ENCODE results near the gene TTC28.

TTC28 gene

DNA sequence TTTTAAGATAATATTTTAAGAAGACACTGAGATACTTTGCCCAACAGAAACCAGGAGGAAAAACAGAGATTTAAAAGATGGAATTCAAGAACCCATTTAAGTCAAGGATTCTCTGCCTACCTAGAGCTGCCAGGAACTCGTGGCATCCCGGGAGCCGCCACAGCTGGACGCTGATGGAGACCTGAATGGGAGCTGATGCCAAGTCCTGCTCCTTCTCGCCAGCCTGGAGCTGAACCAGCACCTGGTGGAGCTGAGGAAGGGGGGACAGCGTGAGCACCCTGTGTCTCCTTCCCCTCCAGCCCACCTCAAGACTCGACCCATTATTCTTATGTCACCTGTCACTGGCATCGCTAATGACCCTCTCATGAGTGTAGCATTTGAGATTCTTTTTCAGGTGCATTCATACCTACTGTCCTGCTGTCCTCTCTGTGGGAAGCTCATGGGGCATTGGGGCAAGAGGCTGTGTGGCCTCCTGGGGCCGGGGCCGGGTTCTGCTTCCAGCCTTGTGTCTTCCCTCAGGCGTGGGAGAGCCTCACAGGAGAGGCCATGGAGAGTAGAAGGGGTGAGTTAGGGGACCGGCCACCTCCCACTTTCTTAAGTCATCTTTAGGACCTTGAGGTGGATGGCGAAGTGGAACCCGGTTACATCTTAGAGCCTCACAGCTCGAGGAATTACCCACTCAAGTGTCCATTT lies 689.7 kb downstream of the TTC28 start:
- in situ Hi-C loops (cut with HindIII; ENCODE audit: low pct_ligation_motif_present, low sequenced_read_pairs): no loop called here

DNA sequence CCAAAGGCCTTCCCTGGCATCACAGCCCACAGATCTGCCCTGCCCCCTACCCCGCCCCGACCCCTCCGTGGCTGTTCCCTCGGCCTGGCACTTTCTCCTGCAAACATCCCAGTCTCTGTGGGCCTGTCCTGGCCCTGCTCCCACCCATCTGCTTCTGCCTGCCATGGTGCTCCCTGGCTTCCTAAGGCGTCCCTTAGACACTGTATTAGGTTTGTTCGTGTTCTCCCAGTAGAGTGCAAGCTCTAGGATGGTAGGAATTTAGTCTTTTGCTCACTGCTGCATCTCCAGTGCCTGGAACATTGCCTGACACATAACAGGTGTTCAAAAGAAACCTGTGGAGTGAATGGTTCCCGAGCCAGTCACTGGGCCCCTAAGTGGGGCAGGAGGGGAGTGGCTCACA lies 690.9 kb downstream of the TTC28 start:
- Histone ChIP-seq H3K27me3 (replicated peaks) (no peaks in the 10 kb centered on the region), H3K4me3 (ENCODE audit: low read depth, low read length) (no peak overlapping the region), H3K27ac (no peak overlapping the region), H3K36me3 (replicated peaks) (no peaks in the 10 kb centered on the region)
- in situ Hi-C loops (cut with HindIII; ENCODE audit: low pct_ligation_motif_present, low sequenced_read_pairs): no loop called here
- no peak for DNase-seq
- TF ChIP-seq, protein P1, sequence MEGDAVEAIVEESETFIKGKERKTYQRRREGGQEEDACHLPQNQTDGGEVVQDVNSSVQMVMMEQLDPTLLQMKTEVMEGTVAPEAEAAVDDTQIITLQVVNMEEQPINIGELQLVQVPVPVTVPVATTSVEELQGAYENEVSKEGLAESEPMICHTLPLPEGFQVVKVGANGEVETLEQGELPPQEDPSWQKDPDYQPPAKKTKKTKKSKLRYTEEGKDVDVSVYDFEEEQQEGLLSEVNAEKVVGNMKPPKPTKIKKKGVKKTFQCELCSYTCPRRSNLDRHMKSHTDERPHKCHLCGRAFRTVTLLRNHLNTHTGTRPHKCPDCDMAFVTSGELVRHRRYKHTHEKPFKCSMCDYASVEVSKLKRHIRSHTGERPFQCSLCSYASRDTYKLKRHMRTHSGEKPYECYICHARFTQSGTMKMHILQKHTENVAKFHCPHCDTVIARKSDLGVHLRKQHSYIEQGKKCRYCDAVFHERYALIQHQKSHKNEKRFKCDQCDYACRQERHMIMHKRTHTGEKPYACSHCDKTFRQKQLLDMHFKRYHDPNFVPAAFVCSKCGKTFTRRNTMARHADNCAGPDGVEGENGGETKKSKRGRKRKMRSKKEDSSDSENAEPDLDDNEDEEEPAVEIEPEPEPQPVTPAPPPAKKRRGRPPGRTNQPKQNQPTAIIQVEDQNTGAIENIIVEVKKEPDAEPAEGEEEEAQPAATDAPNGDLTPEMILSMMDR (IDR thresholded peaks at IDR 0.05; ENCODE audit: low read depth, low read length, missing control alignments): no peak

More for the DNA sequence above, 689.7 kb downstream of the TTC28 start:
- H3K27ac ChIP-seq: no peak overlapping the region
- H3K4me3 ChIP-seq (ENCODE audit: low read depth, low read length): no peak overlapping the region
- H3K27me3 ChIP-seq (replicated peaks): no peaks in the 10 kb centered on the region
- TF ChIP-seq, protein P1 (IDR thresholded peaks at IDR 0.05; ENCODE audit: low read depth, low read length, missing control alignments): no peak
- H3K36me3 ChIP-seq (replicated peaks): no peaks in the 10 kb centered on the region
- DNase-seq: no peak

DNA sequence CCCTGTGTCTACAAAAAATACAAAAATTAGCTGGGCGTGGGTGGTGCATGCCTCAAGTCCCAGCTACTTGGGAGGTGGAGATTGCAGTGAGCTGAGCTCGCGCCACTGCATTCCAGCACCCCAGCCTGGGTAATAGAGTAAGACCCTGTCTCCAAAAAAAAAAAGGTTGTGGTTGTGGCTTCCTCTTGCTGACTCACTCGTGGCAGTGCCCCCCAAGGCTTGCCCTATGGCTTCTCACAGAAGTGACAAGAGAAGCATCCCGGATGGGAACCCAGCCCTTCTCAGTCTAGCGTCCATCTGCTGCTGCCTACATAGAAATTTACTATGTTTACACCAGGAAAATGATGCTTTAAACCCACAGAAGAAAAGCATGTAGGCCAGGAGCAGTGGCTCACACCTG lies 692.1 kb downstream of the TTC28 start:
- Histone ChIP-seq H3K36me3 (replicated peaks) (no peaks in the 10 kb centered on the region), H3K27me3 (replicated peaks) (no peaks in the 10 kb centered on the region), H3K27ac (no peak overlapping the region), H3K4me3 (ENCODE audit: low read depth, low read length) (no peak overlapping the region)
- peak; percentile 79 for DNase-seq
- TF ChIP-seq, protein P1 (IDR thresholded peaks at IDR 0.05; ENCODE audit: low read depth, low read length, missing control alignments): no peak
- in situ Hi-C loops (cut with HindIII; ENCODE audit: low pct_ligation_motif_present, low sequenced_read_pairs): no loop called here

DNA sequence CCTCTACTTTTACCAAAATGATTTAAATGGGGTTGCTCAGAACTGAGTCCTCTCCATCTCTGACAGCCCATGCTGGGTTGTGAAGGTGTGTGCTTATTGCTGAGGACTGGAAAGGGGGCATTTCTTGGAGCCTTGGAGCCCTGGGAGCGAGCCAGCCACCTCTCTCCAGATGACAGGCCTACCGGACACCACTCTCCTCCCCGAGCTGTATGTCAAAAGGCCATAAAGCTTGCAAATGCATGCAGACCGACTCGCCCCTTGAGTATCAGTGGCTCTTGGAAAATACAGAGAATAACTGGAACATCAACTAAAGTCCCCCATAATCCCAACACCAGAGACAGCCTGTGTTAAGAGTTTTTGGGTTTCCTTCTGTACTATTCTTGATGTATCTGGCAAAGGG lies 692.7 kb downstream of the TTC28 start:
- Histone ChIP-seq H3K36me3 (replicated peaks) (no peaks in the 10 kb centered on the region), H3K27ac (no peak overlapping the region), H3K27me3 (replicated peaks) (no peaks in the 10 kb centered on the region), H3K4me3 (ENCODE audit: low read depth, low read length) (no peak overlapping the region)
- no peak for DNase-seq
- in situ Hi-C loops (cut with HindIII; ENCODE audit: low pct_ligation_motif_present, low sequenced_read_pairs): no loop called here
- TF ChIP-seq, protein P1 (IDR thresholded peaks at IDR 0.05; ENCODE audit: low read depth, low read length, missing control alignments): no peak

DNA sequence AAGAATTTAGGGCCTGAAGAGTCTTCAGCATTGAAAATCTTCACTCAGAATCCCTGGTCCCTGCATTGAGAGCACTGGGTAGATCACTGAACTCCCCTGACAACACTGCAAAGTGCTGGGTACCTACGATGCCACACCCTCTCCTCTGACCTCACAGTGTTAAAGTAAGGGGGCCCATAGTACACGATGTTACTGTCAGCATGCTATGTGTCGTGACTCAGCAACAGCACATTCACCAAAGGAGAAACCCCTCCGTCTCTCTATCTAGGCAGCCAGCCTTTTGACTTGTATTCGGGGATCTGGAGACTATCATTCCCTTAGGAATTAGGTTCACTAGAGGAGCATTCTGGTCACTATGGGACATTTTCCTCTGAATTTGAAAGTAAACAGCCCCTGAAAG lies 693.2 kb downstream of the TTC28 start:
- TF ChIP-seq, protein P1 (IDR thresholded peaks at IDR 0.05; ENCODE audit: low read depth, low read length, missing control alignments): no peak
- Histone ChIP-seq H3K27ac (no peak overlapping the region), H3K27me3 (replicated peaks) (no peaks in the 10 kb centered on the region), H3K36me3 (replicated peaks) (no peaks in the 10 kb centered on the region), H3K4me3 (ENCODE audit: low read depth, low read length) (no peak overlapping the region)
- in situ Hi-C loops (cut with HindIII; ENCODE audit: low pct_ligation_motif_present, low sequenced_read_pairs): no loop called here
- DNase-seq: no peak

Measured in brain microvascular endothelial cell (primary cell).